IPS-18a (cell line): ENCODE data around the gene LDLRAD4.

ENCODE experiments used
- H3K27ac ChIP-seq: one replicate; pipeline ENCODE4 v1.5.1; 2013; ENCODE audit warnings: low read length
- H3K27me3 ChIP-seq: one replicate; pipeline ENCODE4 v1.6.1; 2013; ENCODE audit warnings: mild to moderate bottlenecking, low read length; ENCODE audit not compliant: control insufficient read depth, insufficient read depth
- H3K36me3 ChIP-seq: one replicate; pipeline ENCODE4 v1.6.1; 2013; ENCODE audit warnings: low read depth, low read length; ENCODE audit not compliant: control insufficient read depth
- H3K4me1 ChIP-seq: one replicate; pipeline ENCODE4 v1.6.1; 2013; ENCODE audit warnings: low read depth, low read length; ENCODE audit not compliant: control insufficient read depth
- H3K4me3 ChIP-seq: one replicate; pipeline ENCODE4 v1.5.1; 2013; ENCODE audit warnings: low read length
- H3K9ac ChIP-seq: one replicate; pipeline ENCODE4 v1.6.1; 2013; ENCODE audit warnings: mild to moderate bottlenecking, low read length, moderate library complexity
- H3K9me3 ChIP-seq: one replicate; pipeline ENCODE4 v1.6.1; 2013; ENCODE audit warnings: low read depth, low read length; ENCODE audit not compliant: control insufficient read depth

LDLRAD4 gene

DNA sequence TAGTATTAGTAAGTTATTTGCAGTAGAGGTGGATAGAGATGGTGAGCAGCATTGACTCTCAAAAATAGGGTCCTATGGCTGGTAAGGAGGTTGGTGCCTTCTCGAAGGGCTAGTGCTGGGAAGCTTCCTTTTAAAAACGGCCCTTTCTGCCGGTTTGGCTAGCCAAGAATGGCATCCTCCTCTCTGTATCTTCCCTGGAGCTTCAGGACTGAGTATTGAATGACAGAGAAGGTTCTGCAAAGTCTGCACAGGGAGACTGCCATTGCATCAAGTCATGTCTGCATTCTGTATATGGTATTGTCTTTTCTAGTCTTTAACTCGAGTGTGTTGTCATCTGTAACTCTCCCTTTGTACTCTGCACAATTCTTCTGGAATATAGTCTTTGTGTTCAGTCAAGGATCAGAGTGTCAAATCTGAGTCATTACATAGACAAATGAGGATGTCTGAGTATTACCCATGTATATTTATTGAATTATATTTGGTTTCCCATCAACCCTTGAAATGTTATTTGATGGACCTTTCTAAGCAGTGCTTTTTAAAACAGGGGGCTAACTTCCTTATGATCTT lies 1.1 kb downstream of the LDLRAD4 start:
- Histone ChIP-seq H3K36me3 (no peaks in the 10 kb centered on the region), H3K27me3 (peaks cover 53% of the 10 kb centered on the region), H3K4me3 (no peak overlapping the region), H3K4me1 (peaks cover 15% of the 10 kb centered on the region), H3K9me3 (no peaks in the 10 kb centered on the region), H3K27ac (no peak overlapping the region), H3K9ac (no peak overlapping the region)

DNA sequence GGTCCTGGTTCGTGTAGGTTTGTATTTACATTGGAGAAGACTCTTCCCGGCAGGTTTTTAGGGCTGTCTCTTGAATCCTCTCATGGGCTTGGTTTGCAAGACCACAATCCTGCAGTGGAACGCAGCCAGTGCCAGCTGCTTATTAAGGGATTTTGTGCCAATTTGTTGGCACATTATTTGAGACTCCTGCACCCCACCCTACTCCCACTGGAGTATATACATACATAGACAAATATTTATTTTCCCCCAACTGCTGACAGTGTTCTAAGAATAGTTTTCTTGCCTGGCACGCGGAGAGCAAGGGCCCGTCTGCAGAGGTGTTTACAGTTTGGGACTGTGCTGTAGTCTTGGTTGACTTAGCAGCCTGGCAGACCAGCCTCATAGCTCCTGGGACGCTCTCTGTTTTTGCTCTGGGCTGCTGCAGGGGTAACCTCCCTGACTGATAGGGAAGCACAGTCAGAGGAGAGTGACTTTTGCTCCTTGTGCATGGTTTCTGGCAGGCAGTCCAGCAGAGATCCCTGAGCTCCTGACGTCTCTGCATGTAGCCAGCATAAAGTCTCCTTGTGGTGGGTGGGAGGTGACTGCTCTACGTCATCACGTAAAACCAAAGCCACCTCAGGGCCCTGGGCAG lies 1.9 kb downstream of the LDLRAD4 start:
- Histone ChIP-seq H3K36me3 (no peaks in the 10 kb centered on the region), H3K27ac (no peak overlapping the region), H3K27me3 (peaks cover 51% of the 10 kb centered on the region), H3K9ac (no peak overlapping the region), H3K4me3 (no peak overlapping the region), H3K4me1 (peaks cover 15% of the 10 kb centered on the region), H3K9me3 (no peaks in the 10 kb centered on the region)

DNA sequence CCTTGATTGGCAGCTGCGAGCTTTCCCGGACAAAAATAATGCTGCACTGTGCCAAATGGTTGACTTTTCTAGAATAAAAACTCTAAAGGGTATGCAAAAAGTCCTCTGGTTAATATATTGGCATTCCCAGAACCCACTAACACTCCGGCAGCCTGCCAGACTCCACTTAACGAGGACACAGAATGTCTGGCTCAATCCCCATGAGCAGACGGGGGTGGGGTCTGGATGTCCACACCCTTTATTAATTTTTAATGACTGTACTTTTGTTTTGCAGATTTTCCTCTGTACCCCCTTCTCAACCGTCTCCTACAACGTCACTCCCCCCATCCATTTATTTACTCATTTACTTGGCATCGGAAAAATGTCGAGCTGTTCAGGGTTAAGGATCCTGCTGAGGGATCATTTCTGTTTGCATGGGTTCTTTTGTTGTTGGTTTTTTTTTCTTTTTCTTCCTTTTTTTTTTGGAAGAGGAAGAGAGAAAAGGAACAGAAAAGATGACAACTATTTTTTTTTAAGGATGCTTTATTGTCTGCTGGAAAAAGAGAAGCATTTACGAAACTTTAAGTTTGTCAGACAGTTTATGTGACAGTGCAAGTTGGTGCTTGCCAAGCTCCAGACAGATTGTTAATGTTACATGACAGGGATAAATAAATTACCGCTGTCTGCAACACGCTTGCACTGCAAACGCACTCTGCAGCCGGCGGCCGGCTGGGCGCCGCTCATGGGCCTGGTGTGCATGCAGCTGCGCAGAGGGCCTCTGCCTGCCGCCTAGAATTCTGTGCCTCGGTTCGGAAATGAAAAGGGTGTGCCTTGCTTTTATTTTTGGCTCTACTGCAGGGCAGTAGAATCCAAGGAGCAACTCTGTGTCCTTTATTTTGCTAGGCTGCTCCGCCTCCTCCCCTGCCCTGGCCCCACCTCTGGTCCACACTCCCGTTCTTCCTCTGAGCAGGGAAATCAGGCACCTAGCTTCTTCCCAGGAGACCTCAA lies 3.6 kb downstream of the LDLRAD4 start:
- H3K9me3 ChIP-seq, result no peaks in the 10 kb centered on the region
- no peak overlapping the region for H3K9ac ChIP-seq
- no peaks in the 10 kb centered on the region for H3K36me3 ChIP-seq
- peaks cover 15% of the 10 kb centered on the region for H3K4me1 ChIP-seq
- no peak overlapping the region for H3K27ac ChIP-seq
- peaks cover 35% of the 10 kb centered on the region for H3K27me3 ChIP-seq
- H3K4me3 ChIP-seq, result no peak overlapping the region

DNA sequence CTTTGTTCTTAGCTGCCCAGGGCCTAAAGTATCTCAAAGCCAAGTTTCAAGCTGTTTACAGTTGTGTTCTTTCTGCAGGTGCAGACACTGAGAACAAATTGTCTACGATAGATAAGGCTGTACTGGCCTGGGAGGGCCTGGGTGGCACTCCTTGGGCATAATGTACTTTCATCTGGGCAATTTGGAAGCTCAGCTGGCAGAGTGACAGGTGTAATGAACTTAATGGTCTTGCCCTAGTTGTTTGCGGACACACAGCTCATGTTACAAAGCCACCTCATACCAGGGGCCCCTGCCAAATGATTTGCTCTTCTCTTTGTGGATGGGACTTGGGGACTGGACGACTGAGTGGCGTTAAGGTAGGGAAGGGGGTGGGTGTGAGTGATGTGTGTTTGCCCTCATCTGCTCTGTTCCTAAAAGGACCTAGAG lies 4.3 kb downstream of the LDLRAD4 start:
- Histone ChIP-seq H3K27ac (no peak overlapping the region), H3K27me3 (peaks cover 35% of the 10 kb centered on the region), H3K4me1 (peaks cover 15% of the 10 kb centered on the region), H3K9ac (no peak overlapping the region), H3K9me3 (no peaks in the 10 kb centered on the region), H3K4me3 (no peak overlapping the region), H3K36me3 (no peaks in the 10 kb centered on the region)

DNA sequence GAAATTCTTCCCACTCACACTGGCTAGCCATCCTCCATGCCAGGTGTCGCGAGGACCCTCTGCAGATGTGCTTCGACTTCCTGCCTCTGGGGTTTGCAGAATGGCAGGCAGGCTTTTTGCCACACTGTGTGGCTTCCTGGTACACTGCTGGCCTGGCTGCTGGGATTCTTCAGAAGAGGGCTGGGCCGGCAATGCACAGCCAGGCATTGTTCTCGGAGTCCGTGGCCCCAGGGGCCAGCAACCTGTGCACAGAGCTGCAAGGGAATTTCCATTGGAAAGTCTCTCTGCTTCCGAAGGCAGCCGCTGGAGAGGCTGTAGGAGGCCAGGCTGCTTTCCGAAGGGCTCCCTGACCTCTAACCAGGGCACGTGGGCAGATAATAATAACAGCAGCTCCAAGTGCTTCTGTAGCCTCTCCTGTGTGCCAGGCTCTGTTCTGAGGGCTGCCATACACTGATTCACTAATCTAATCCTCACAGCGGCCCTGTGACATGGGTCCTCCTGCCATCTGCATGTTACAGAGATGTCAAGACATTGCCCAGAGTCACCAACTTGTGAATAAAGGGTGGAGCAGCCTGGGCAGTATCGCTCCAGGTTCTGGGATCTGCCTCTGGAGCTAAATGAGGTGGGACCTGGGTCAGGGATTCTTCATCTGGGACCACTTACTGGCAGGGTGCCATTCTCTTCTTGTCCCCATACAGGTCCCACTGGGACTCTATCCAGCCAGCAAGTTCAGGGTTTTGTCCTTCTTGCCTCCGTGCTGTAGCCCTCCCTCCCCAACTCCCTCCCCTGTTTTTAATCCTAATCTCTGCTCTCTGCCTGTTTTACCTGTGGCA lies 5.0 kb downstream of the LDLRAD4 start:
- Histone ChIP-seq H3K27me3 (peaks cover 29% of the 10 kb centered on the region), H3K9me3 (no peaks in the 10 kb centered on the region), H3K4me1 (peaks cover 15% of the 10 kb centered on the region), H3K27ac (no peak overlapping the region), H3K36me3 (no peaks in the 10 kb centered on the region), H3K9ac (no peak overlapping the region), H3K4me3 (no peak overlapping the region)

DNA sequence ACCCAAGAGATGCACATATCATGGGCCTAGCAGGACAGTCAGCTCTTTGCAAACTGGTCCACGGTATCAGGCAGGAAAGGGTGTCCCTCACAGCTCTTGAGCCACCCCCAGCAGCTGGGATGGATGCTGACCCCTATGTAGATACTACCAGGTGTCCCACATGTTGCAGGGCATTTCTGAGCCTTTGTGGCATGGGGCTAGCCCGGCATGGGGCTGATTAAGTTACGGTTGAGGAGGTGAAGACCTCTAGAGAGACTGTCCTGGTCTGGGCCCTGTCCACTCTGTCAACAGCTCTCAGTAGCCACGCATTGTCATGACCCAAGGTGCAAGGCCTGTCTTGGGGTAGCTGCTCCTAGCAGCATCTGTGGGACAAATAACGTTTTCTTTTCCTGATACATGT lies 6.7 kb downstream of the LDLRAD4 start:
- Histone ChIP-seq H3K4me1 (peaks cover 15% of the 10 kb centered on the region), H3K36me3 (no peaks in the 10 kb centered on the region), H3K9me3 (no peaks in the 10 kb centered on the region), H3K9ac (no peak overlapping the region), H3K4me3 (no peak overlapping the region), H3K27me3 (peaks cover 12% of the 10 kb centered on the region), H3K27ac (no peak overlapping the region)

DNA sequence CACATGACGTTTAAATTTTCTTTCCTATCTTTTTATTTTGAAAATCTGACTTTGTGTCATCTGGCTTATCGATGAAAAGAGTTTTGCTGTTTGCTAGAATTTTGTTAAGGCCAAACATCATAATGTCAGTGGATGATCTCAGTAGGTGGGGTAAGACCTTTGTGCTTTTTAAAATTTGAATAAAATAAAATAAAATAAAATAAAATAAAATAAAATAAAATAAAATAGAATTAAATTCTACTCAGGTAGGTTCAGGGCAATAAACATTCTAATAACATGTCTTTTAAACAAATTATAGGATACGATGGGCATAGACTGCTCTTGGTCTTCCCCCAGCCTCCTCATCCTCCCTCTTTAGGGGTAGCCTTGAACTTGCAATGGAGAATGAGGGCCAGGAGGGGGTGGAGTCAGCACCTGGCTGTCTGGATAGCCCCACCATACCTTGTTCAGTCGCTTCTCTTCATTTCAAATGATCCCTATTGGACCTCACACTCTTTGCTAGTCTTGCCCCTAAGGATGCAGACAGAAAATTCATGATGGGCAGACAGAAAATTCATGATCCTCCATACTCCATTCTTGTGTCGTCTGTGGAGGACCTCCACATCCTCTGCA lies 8.1 kb downstream of the LDLRAD4 start:
- peaks cover 15% of the 10 kb centered on the region for H3K4me1 ChIP-seq
- H3K9me3 ChIP-seq, result no peaks in the 10 kb centered on the region
- H3K36me3 ChIP-seq, result no peaks in the 10 kb centered on the region
- no peak overlapping the region for H3K27ac ChIP-seq
- H3K27me3 ChIP-seq, result no peaks in the 10 kb centered on the region
- H3K4me3 ChIP-seq, result no peak overlapping the region
- no peak overlapping the region for H3K9ac ChIP-seq

DNA sequence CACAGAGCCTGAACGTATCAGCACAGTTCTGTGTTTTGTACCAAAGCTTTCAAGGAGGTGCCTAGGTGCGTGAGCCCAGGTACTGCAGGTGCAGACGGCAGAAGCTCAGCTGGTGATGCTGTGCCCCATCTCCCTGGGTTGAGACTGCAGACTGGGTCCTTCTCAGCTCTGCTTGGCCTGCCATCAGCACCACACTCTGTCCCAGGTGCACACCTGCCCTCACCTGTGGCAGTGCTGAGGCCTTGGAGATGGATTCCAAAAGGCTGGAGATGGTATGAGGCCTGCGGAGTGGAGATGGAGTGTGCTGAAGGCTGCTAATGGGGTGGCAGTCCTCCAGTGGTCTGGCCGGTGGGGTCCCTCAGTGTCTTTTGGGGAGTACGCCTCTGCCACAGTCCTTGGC lies 9.3 kb downstream of the LDLRAD4 start:
- H3K27me3 ChIP-seq, result no peaks in the 10 kb centered on the region
- no peak overlapping the region for H3K4me3 ChIP-seq
- peaks cover 3% of the 10 kb centered on the region for H3K4me1 ChIP-seq
- no peaks in the 10 kb centered on the region for H3K36me3 ChIP-seq
- H3K9me3 ChIP-seq, result no peaks in the 10 kb centered on the region
- no peak overlapping the region for H3K9ac ChIP-seq
- H3K27ac ChIP-seq, result no peak overlapping the region

DNA sequence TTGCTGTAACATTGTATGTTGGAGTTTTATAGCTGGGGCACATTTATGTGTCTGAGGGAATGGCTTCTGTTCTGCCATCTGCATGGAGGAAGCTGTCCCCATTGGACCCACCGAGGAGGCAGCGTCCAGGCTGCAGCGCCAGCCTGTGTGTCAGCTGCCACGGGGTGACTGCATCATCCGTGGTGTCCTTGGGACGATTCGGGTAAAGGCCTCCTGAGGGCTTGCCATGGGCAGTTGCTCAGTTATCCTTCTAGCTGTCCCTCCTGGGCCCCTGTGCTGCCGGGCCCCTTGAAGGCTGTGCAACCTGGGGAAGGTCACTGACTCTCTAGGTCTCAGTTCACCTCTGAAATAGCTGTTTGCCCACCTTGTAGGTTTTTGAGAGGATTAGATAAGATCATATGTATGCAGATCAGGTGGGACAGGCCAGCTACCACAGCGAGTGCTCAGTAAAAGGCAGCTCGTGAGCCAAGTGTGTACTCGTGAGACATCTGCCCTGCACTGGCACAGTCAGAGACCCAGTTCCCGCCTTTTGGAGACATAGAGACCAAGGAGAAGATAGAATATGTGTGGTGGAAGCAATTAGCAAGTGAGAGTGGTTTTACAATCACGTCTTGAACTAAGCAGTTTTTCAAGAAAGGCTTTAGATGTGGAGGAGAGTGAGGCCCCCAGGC lies 10.6 kb downstream of the LDLRAD4 start:
- H3K4me1 ChIP-seq, result no peaks in the 10 kb centered on the region
- H3K36me3 ChIP-seq, result no peaks in the 10 kb centered on the region
- no peaks in the 10 kb centered on the region for H3K27me3 ChIP-seq
- no peak overlapping the region for H3K4me3 ChIP-seq
- H3K9ac ChIP-seq, result no peak overlapping the region
- no peaks in the 10 kb centered on the region for H3K9me3 ChIP-seq
- H3K27ac ChIP-seq, result no peak overlapping the region

DNA sequence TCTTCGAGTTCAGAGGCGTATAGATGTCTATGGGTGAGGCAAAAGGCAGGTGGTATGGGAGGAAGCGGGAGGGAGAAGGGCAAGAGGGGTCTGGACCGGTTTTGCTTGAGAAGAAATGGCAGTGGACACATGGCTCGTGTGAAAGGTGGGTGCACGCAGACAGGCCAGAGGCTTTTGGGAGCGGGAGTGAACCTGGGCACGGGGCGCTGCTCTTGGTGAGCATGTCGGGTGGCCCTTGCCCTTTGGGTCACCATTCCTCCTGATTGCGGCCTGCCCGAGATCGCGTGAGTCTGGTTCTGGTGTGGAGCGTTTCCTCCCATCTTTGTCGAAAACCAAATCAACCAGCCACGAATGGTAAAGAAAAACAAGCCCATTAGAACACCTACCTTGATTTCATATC lies 12.6 kb downstream of the LDLRAD4 start:
- no peaks in the 10 kb centered on the region for H3K9me3 ChIP-seq
- H3K27ac ChIP-seq, result no peak overlapping the region
- peaks cover 8% of the 10 kb centered on the region for H3K4me1 ChIP-seq
- H3K4me3 ChIP-seq, result no peak overlapping the region
- no peaks in the 10 kb centered on the region for H3K27me3 ChIP-seq
- H3K9ac ChIP-seq, result no peak overlapping the region
- H3K36me3 ChIP-seq, result no peaks in the 10 kb centered on the region
